Pons (tissue), 1 donor: ENCODE data around the gene EMP3.
"Not testable (repeated sequence)": the region's sequence is repeated elsewhere in the genome, so short reads cannot be mapped to it uniquely, and the experiment has no call there.

Experiments used
- DNase-seq: peaks from one replicate; pipeline ENCODE4 v3.0.0-alpha.2; 2016; ENCODE audit warnings: low spot score

The EMP3 gene

DNA sequence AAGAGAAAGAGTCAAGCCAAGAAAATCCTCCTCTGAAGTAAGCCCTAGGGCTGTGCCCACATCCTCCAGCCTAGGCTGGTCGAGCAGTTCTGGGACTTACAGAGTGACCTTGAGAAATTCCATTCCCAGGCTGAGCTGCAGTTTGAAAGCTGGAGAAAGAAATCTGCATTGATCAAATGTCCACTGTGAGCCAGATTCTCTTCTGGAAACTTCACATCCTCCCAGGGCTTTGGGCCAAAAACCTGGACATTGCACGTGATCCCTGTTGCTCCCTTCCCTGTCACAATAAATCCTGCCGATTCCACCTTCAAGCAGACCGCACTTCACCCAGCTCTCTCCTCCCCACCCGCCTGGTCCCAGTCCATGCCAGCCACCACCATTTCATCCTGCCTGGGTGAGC, 22.7 kb downstream of the EMP3 start:
- no peak for DNase-seq

DNA sequence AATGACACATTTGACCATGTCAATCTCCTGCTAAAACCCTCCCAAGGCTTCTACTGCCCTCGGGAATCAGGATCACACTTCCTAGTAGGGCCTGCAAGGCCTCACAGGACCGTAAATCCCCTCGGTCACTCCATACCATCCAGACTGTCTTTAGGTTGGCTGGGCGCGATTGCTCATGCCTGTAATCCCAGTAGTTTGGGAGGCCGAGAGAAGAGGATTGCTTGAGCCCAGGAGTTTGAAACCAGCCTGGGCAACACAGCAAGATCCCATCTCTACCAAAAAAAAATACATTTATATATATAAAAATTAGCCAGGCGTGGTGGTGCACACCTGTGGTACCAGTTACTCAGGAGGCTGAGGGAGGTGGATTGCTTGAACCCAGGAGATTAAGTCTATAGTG, 23.4 kb downstream of the EMP3 start:
- no peak for DNase-seq

DNA sequence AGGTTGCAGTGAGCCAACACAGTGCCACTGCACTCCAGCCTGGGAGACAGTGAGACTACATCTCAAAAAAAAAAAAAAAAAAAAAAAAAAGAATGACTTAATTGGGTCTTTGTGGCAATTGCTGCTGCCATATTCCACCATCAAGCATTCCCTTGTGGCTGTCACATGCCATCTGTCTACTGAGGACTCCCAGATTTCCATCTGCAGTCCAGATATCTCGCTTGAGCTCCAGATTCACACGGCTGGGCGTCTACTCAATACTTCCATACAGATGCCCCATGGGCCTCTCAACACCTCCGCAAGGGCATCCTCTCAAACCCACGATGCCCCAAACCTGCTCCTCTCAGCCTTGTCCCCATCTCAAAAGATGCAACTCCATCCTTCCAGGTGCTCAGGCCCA, 25.5 kb downstream of the EMP3 start:
- no peak for DNase-seq

DNA sequence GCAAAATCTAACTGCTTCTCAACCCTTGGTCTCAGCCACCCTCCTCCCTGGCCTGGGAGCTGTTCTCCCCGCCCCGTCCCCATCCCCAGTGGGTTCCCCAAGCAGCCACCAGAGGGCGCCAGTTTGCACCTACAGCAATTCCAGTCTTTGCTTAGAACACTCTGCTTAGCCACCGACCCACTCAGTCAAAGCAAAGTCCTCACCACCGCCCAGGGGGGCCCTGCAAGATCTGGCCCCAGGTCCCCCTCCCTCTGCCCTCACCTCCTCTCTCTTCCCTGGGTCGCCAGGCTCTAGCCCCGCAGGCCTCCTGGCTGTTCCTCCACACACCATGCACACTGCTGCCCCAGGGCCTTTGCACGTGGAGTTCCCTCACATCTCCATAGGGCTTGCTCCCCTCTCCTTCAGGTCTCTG, 26.0 kb downstream of the EMP3 start:
- DNase-seq: no peak

DNA sequence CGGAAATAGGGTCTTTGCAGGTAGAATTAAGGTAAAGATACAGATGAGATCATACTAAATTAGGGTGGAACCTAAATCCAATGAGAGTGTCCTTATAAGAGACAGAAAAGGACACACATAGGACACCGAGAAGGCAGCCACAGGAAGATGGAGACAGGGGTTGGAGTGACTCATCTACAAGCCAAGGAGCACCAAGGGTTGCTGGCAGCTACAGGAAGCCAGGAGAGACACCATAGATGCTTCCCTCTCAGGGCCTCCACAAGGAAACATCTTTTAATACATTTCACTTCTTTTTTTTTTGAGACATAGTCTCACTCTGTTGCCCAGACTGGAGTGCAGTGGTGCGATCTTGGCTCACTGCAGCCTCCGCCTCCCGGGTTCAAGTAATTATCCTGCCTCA, 28.3 kb downstream of the EMP3 start:
- no peak for DNase-seq

DNA sequence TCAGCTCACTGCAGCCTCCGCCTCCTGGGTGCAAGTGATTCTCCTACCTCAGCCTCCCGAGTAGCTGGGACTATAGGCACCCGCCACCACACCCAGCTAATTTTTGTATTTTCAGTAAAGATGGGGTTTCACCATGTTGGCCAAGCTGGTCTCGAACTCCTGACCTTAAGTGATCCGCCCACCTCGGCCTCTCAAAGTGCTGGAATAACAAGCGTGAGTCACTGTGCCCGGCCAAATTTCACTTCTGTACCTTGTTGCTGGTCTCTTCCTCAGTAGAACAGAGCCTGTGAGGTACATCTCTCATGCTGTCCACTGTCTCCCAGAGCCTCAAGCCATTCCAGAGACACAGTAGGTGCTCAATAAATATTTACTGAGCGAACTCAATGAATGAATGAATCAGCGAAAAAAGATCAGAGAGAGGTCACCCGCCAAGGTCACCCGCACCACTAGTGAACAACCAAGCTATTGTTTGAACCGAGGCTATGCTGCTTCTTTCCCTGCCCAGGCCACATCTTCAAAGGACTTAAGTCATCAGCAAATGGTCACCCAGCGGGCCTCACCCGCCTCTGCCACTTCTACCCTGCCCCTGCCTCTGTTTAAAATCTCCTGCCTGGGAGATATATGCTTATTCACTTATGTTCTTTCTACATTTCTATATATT, 29.1 kb downstream of the EMP3 start:
- no peak for DNase-seq

DNA sequence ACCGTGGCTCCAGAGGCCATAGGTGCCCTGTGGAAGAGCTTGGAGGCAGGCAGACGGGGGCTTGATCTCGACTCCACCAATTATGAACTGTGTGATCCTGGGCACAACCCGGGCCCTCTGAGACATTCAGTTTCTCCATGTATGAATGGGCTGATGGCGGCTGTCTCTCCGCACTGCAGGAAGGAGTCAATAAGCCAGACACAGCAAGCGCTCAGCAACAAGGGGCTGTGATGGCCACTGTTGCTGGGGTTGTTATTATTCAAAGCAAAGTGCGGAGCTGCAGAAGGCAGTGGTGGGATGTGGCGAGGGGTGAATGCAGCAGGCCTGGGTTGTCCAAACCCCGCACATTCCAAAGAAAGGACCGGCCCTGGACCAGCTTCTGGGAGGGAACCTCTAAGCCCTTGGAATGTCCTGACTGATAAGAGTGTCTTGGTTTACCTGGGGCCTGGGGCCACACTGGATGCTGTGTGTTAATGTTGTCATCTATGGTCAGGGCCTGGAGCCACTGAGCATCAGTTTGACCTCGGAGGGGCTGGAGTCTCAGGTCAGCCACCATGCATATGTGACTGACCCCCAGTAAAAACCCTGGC, 30.1 kb downstream of the EMP3 start:
- DNase-seq: no peak

DNA sequence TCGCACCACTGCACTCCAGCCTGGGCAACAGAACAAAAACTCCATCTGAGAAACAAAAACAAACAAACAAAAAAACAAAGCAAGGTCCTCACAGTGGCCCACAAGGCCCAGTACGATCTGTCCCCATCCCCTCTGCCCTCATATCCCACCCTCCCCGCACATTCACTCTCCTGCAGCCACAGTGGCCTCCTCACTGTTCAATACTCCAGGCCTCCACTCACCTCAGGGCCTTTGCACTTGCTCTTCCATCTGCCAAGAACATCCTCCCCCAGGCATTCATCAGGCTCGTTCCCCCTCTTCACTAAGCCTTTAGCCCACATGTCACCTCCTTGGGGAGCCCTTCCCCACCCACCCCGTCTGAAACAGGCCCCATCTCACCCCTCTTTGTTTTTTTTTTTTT, 33.8 kb downstream of the EMP3 start:
- no peak for DNase-seq

DNA sequence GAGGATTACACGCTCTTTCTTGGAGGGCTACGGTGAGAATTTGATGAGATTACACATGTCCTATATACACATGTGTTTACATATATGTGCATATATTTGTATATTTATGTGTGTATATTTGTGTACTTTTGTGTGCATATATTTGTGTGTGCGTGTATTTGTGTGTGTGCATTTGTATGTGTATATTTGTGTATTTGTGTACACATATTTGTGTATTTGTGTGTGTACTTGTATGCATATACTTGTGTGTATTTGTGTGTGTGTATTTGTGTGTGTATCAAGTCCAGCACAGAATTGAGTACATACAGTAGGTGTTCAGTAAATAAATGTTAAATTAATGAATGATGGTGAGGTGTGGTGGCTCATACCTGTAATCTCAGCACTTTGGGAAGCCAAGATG, 36.6 kb downstream of the EMP3 start:
- DNase-seq: no peak

DNA sequence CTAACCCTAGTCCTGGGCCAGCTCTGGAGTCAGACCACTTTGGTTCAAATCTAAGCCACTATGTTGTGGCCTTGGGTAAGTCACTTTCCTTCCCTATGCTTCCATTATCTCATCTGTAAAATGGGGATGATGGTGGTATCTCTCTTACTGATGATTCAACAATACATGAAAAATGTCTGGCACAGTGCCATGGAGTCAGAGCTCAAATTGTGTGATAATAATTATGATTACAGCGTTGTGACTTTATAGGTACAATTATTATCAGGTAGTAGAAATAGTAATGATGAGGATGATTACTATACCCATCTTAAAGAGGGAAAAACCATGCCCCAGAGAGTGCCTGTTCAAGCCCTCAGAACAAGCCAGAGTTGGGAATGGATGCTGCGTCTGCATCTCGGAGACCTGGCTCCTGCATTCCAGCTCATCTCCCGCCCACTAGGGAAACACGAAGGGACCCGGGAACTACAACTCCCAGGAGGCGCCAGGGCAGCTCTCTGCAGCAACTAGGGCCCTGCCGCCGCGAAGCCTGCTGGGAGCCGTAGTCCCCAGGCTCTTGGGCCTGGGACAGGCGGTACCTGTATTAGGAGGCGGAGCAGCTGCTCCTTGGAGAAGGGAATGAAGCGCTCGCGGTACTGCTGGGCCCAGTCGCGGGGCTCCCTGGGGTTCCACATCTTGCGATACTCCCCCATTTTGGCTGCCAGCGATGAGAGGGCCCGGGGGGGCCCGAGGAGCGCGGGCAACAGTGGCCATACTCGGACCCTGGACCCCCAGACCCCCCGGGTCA, 37.6 kb downstream of the EMP3 start:
- DNase-seq: peak; percentile 95

DNA sequence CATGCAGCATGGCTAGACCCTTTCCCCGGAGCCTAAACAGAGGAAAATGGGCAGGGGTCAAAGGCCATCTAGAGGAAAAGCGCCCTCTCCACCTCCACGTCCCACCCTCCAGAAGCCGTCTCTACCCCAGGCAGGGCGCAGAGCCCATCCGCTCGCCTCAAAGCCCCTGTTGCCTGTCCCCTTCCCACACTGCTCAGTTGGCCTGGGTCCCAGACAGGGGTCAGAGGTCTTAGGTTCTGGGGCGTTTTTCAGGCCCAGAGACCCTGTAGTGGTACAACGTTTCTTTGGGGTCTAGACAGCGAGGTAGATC, 38.1 kb downstream of the EMP3 start:
- no peak for DNase-seq

DNA sequence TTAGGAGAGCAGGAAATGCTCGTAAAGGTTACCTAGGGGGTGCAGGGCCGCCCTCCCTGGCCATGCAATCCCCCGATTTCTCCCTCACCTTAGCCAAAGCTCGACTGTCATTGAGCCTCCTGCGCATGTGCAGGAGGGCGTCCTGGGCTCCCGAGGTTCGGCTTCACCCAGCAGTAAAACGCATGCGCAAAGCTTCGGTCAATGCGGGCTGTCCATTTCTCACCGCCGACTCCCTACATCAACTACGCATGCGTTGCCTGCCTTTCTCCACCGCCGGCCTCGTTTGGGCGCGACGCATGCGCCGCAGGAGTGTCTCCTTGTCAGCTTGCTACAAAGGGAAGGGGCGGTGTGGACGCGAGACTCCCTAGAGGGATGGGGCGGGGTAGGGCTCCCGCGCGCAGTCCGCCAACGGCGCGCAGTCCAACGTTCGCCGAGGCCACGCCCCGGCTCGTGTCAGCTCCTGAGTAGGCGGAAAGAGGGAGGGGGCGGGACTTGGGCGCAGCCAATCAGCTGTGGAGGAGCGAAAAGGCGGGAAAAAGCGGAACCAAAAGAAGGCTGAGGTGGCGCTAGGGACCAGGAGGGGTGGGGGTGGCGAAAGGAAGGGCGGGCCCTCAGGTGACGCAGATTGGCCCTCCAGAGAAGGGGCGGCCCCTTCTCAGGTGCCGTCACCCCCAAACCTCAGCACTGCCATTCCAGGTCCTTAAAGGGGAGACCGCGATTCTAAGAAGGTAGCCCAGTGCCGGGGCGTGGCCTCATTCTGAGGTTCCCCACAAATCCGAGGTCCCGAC, 38.7 kb downstream of the EMP3 start, which contains the start of the genes SYNGR4 and TMEM143:
SYNGR4 (plus strand) TSS at position 558 of the 788 bp plus-strand sequence. CDS start 1,476 bp downstream, outside the sequence.
TMEM143 (minus strand) TSS at position 131 of the 788 bp plus-strand sequence; CDS start at position 111, 20 bp downstream.
- peak; percentile 100 for DNase-seq

DNA sequence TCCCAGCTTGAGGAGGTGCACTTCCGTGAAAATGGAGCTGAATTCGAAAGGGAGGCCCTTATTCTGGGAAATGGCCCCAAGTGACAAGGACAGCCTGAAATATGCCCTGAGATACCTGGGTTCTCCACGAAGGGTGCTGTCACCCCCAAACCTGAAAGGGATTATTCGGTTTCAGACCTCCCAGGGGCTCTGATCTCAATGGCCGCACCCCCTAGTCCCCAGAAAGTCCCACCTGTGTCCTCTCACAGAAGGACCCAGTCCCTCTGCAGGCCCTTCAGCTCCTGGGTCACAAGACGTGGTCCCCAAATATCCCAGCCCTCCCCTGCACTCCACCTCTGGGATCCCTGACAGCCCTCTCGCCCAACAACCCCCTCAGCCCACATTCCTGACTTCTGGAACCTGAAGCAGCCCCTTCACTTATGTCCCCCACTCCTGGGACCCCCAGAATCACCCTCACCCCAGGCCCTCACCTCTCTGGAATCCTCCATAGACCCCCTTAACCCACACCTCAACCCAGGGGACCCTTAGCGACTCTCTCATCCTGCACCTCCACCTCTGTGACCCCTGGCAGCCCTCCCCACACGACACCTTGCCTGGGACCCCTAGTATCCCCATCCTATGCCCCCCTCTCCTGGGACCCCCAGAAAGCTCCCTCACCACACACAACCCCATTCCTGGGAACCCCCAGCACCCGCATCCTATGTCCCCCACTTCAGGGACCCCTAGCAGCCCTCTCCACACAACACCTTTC, 39.4 kb downstream of the EMP3 start:
- no peak for DNase-seq

DNA sequence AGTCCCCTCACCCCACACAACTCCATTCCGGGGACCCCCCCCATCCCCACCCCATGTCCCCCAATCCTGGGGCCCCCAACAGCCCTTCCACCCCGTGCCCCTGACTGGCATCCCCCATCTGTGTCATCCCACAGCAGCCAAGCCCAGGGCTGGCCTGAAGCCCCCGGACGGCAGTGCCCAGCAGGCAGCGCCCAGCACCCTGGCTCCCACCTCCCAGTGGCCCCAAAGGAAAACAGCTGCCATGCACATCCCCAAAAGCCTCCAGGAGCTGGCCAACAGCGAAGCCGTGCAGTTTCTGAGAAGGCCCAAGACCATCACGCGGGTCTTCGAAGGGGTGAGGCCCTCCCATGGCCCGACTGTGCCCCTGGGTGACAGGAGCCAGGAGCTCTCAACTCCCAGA, 40.2 kb downstream of the EMP3 start:
- DNase-seq: no peak

DNA sequence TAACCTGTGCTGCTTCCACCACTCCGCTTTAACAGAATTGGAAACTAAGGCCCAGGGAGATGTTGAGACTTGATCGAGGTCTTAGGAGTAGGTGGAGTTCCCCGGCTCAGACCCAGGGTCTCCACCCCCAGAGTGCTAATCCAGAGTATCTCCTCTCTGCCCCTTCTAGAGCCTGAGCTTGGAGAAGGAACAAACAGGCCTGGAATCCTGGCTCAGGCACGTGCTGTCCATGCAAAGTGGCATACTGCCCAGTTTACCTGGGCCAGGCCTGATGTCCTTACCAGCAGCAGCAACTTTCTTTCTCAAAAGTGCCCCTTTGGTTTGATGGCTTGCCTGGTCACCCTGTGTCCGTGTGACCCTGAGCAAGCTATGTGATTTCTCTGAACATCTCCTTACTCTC, 42.5 kb downstream of the EMP3 start:
- no peak for DNase-seq

DNA sequence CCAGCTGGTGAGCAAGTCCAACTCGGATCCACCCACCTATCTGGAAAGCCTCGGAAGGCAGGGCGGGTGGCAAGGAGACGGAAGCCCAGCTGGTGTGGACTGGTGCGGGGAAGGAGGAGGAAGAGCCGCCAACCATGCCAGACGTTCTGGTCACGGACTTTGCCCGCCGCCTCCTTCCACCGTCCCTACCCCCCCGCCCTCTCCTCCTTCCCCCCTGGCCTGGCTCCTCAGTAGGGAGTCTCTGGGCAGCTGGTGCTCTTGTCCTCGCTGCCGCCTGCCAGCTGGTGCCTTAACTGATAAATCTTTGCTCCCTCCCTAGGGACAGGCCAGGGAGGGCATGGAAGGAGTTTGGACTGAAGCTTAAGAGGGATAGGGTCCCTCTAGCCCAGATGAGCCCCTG, 43.6 kb downstream of the EMP3 start:
- no peak for DNase-seq

DNA sequence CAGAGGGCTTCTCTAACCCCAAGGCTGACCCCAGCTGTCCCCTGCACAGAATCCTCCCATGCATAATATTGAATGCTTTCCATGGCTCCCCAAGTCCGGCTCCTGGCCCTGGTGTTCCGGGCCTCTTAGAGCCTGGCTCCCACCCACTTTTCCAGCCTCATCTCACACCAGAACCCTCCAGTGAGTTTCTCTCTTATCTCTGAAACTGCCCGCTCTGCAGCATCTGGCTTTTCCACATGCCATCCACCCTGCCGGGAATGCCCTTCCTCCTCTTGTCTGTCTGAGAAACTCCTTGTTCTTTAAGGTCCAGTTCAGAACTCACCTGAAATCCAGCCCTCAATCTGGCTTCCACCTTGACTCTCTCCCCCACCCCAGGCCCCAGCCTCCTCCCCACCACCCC, 45.6 kb downstream of the EMP3 start:
- no peak for DNase-seq

DNA sequence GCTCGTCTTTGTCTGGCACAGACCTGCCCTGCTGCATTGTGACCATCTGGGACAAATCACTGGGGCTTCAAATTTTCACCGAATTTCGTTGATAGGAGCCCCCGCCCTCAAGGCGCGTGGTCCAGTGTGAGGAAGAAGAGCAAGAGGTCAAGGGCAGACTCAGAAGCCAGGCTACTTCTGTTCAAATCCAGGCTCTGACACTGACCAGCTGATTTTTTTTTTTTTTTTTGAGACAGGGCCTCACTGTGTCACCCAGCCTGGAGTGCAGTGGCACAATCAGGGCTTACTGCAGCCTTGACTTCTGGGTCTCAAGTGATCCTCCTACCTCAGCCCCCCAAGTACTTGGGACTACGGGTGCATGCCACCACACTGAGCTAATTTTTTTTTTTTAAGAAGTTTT, 46.0 kb downstream of the EMP3 start:
- DNase-seq: no peak

DNA sequence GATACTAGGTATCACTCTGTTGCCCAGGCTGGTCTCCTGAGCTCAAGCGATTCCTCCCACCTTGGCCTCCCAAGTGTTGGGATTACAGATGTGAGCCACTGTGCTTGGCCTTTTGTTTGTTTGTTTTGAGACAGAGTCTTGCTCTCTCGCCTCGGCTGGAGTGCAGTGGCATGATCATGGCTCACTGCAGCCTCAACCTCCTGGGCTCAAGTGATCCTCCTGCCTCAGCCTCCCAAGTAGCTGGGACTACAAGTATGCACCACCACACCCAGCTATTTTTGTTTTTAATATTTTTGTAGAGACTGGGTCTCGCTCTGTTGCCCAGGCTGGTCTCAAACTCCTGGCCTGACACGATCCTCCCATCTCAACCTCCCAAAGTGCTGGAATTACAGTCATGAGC, 46.4 kb downstream of the EMP3 start:
- not testable (repeated sequence) for DNase-seq

DNA sequence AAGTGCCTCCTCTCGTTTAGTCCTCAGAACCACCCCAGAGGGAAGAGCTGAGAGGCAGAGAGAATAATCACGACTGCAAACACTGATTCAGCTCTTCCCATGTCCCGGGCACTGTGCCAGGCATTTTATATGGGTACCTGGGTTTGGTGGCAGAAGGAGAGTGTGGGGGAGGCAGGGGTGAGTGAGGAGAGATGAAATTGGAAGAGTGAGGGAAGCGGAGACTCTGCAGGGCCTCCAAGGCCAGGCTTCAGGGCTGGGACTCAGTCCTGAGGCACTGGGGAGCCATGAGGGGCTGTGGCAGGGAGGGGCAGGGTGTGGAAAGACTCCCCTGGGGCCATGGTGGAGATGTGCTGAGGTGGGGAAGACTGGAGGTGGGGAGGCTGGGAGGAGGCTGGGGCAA, 47.6 kb downstream of the EMP3 start:
- DNase-seq: no peak

DNA sequence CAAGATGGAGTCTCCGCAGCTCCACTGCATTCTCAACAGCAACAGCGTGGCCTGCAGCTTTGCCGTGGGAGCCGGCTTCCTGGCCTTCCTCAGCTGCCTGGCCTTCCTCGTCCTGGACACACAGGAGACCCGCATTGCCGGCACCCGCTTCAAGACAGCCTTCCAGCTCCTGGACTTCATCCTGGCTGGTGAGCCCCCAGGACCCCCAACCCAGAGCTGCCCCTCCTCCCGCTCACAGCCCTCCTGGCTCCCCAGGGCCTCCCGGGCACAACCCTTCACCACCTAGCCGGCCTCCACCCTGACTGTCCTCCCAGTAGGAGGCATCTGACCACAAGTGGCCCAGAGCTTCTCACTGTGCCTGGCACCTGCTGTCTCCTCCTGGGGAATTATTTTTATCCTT, 48.2 kb downstream of the EMP3 start:
- no peak for DNase-seq

DNA sequence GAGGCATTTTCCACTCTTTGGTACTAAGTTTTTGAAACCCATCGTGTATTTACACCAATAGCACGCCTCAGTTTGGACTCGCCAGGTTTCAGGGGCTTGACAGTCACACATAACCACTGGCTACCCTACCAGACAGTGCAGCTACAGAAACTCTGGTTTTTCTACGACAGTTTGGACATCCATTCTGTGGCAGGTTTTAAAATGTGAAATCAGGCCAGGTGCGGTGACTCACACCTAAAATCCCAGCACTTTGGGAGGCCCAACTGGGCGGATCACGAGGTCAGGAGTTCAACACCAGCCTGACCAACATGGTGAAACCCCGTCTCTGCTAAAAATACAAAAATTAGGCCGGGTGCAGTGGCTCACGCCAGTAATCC, 52.8 kb downstream of the EMP3 start:
- DNase-seq: no peak
